HCT116 (cell line): ENCODE data around the gene AP5Z1. TPM values are rescaled to one million over a fixed set of nuclear protein-coding genes. Genes with fewer than 3 reads are reported as not detected.

ENCODE experiments used
- ATAC-seq: fragments of 200-7000 bp; cut with Tn5 transposase; 2 replicates; pipeline ENCODE4 v1.9.1; 2020; ENCODE audit warnings: mild to moderate bottlenecking, moderate library complexity
- BruUV-seq: library from RNA; stranded (reverse); fragments of 400-500 nt; replicated peaks from 2 replicates; lab custom pipeline; 2021; lab: Mats Ljungman, UMichigan
- CTCF ChIA-PET: fragments of 300-600 bp; sonication (Branson Sonifier 250); formaldehyde crosslinking; loops from one replicate; lab custom pipeline; 2021; ENCODE audit warnings: antibody characterized with exemption; lab: Charles Lee
- POLR2A ChIA-PET: fragments of 300-600, 350-600 bp; sonication (Branson Sonifier 250); formaldehyde crosslinking; loops from one replicate; lab custom pipeline; 2021; ENCODE audit warnings: antibody characterized with exemption; lab: Charles Lee
- RAD21 ChIA-PET, 2 experiments: fragments of 300-600 bp; sonication (Branson Sonifier 250); formaldehyde crosslinking; loops; one replicate each; lab custom pipeline; 2023; ENCODE audit warnings: low total read pairs in 2 of 2; ENCODE audit not compliant: uncharacterized antibody in 2 of 2, unreplicated experiment in 2 of 2, low non-redundant PET in 1 of 2; lab: Charles Lee
- DNase-seq: peaks from one replicate; pipeline ENCODE4 v3.0.0-alpha.2; 2010; ENCODE audit warnings: low read depth, low spot score
- H2AFZ ChIP-seq: fragments of 200-600 bp; shearing (Covaris generic), sonication (generic); 2 replicates; pipeline ENCODE4 v1.6.1; 2017; ENCODE audit warnings: low read depth, mixed run types, mixed read lengths, antibody characterized with exemption, low read length; ENCODE audit not compliant: poor library complexity, severe bottlenecking
- H3K27ac ChIP-seq: 2 replicates; pipeline ENCODE4 v1.5.1; 2012; ENCODE audit warnings: low read depth, low read length
- H3K27me3 ChIP-seq: fragments of 200-600 bp; sonication (generic); 2 replicates; pipeline ENCODE4 v1.6.1; 2016; ENCODE audit warnings: mixed run types, low read length, mixed read lengths; ENCODE audit not compliant: insufficient read depth
- H3K36me3 ChIP-seq, 2 experiments: fragments of 200-500 bp in 1 of 2; fragments of 200-600 bp in 1 of 2; sonication (Bioruptor generic) in 1 of 2; sonication (generic) in 1 of 2; 2 replicates each; pipeline versions ENCODE4 v1.5.1 to v1.6.1; 2014 to 2016; ENCODE audit warnings: low read length in 2 of 2, inconsistent platforms in 1 of 2, mixed read lengths in 1 of 2, mixed run types in 1 of 2; ENCODE audit not compliant: insufficient read depth in 2 of 2, control insufficient read depth in 1 of 2
- H3K4me1 ChIP-seq, 2 experiments: fragments of 200-600 bp in 1 of 2; sonication (generic) in 1 of 2; 2 replicates each; pipeline versions ENCODE4 v1.5.1 to v1.6.1; 2012 to 2017; ENCODE audit warnings: low read length in 2 of 2, inconsistent platforms in 1 of 2, mild to moderate bottlenecking in 1 of 2, mixed read lengths in 1 of 2, mixed run types in 1 of 2, moderate library complexity in 1 of 2; ENCODE audit not compliant: insufficient read depth in 2 of 2, control insufficient read depth in 1 of 2
- H3K4me2 ChIP-seq: fragments of 200-600 bp; sonication (generic); 2 replicates; pipeline ENCODE4 v1.6.1; 2017; ENCODE audit warnings: mixed run types, low read length, mixed read lengths
- H3K4me3 ChIP-seq, 2 experiments: fragments of 200-600 bp in 1 of 2; sonication (generic) in 1 of 2; replicated peaks in 1 of 2; 2 replicates each; pipeline ENCODE4 v1.5.1; 2011 to 2016; ENCODE audit warnings: low read length in 2 of 2, control low read depth in 1 of 2, low read depth in 1 of 2, mild to moderate bottlenecking in 1 of 2, mixed read lengths in 1 of 2, mixed run types in 1 of 2
- H3K79me2 ChIP-seq: fragments of 200-600 bp; sonication (generic); 2 replicates; pipeline ENCODE4 v1.6.1; 2017; ENCODE audit warnings: mild to moderate bottlenecking, mixed run types, low read length, moderate library complexity, mixed read lengths; ENCODE audit not compliant: insufficient read depth
- H3K9ac ChIP-seq: fragments of 200-600 bp; sonication (generic); 2 replicates; pipeline ENCODE4 v1.6.1; 2016; ENCODE audit warnings: low read length, mixed read lengths
- H3K9me2 ChIP-seq: fragments of 200-600 bp; sonication (generic), shearing (Covaris generic); 2 replicates; pipeline ENCODE4 v1.6.1; 2017; ENCODE audit warnings: mixed run types, mild to moderate bottlenecking, moderate library complexity; ENCODE audit not compliant: insufficient read depth
- H3K9me3 ChIP-seq, 2 experiments: fragments of 200-500 bp in 1 of 2; fragments of 200-600 bp in 1 of 2; sonication (Bioruptor generic) in 1 of 2; sonication (generic) in 1 of 2; 2 replicates each; pipeline ENCODE4 v1.6.1; 2014 to 2017; ENCODE audit warnings: low read length in 2 of 2, mixed read lengths in 2 of 2, inconsistent platforms in 1 of 2, low read depth in 1 of 2, mild to moderate bottlenecking in 1 of 2, mixed run types in 1 of 2, moderate library complexity in 1 of 2; ENCODE audit not compliant: control insufficient read depth in 1 of 2, insufficient read depth in 1 of 2
- H4K20me1 ChIP-seq: fragments of 200-600 bp; sonication (generic), shearing (Covaris generic); 2 replicates; pipeline ENCODE4 v1.6.1; 2017; ENCODE audit warnings: mixed run types, mild to moderate bottlenecking, moderate library complexity; ENCODE audit not compliant: insufficient read depth
- CBX3 ChIP-seq: IDR thresholded peaks from 2 replicates; pipeline ENCODE4 v1.6.1; 2012; ENCODE audit warnings: low read depth
- CEBPB ChIP-seq: IDR thresholded peaks from 2 replicates; pipeline ENCODE4 v1.6.1; 2012; ENCODE audit warnings: low read depth
- EGR1 ChIP-seq: IDR thresholded peaks from 2 replicates; pipeline ENCODE4 v1.6.1; 2012; ENCODE audit warnings: low read depth
- EZH2phosphoT487 ChIP-seq: fragments of 200-600 bp; IDR thresholded peaks from 2 replicates; pipeline ENCODE4 v1.6.1; 2018; ENCODE audit warnings: antibody characterized with exemption, borderline replicate concordance
- JUND ChIP-seq: IDR thresholded peaks from 2 replicates; pipeline ENCODE4 v1.6.1; 2012
- POLR2A ChIP-seq: IDR thresholded peaks from 2 replicates; pipeline ENCODE4 v1.7.0; 2011; ENCODE audit warnings: borderline replicate concordance; ENCODE audit not compliant: insufficient read depth, insufficient read length; ENCODE audit errors: extremely low read depth
- RAD21 ChIP-seq: IDR thresholded peaks from 2 replicates; pipeline ENCODE4 v1.6.1; 2012; ENCODE audit warnings: low read depth, mild to moderate bottlenecking
- SIN3A ChIP-seq: IDR thresholded peaks from 2 replicates; pipeline ENCODE4 v1.6.1; 2012; ENCODE audit warnings: low read depth
- YY1 ChIP-seq: IDR thresholded peaks from 2 replicates; pipeline ENCODE4 v1.6.1; 2011; ENCODE audit warnings: low read length, low read depth, moderate library complexity, mild to moderate bottlenecking; ENCODE audit not compliant: insufficient replicate concordance; ENCODE audit errors: extremely low read depth
- ZFX ChIP-seq: fragments of 450-650 bp; IDR thresholded peaks from 2 replicates; pipeline ENCODE4 v1.6.1; 2017
- intact Hi-C: fragments of 100-400 bp; cut with micrococcal nuclease; formaldehyde crosslinking; loops from 2 replicates; pipeline ENCODE4 v1.10.0; 2022
- total RNA-seq: library from RNA; stranded (reverse); gene quantifications from one replicate; pipeline ENCODE4 v1.2.1, GENCODE V29; 2021; ENCODE audit not compliant: unreplicated experiment
- TF ChIP-seq, protein P1 (sequence below): IDR thresholded peaks from 2 replicates; pipeline ENCODE4 v1.6.1; 2012
- TF ChIP-seq, protein P2 (sequence below): IDR thresholded peaks from 2 replicates; pipeline ENCODE4 v1.6.1; 2012; ENCODE audit warnings: low read depth
- TF ChIP-seq, protein P3 (sequence below), 3 experiments: fragments of 200-600 bp in 1 of 3; sonication (generic) in 1 of 3; IDR thresholded peaks in 2 of 3; conservative IDR thresholded peaks in 1 of 3; 2 replicates each; pipeline ENCODE4 v1.5.1; 2012 to 2017; ENCODE audit warnings: low read depth in 2 of 3, low read length in 2 of 3, antibody characterized with exemption in 1 of 3, borderline replicate concordance in 1 of 3, control low read depth in 1 of 3, mild to moderate bottlenecking in 1 of 3, mixed read lengths in 1 of 3, mixed run types in 1 of 3, moderate library complexity in 1 of 3; ENCODE audit not compliant: insufficient read depth in 1 of 3

AP5Z1 gene
- total RNA-seq, 1 experiment from 2014 or later = 23.2 TPM

DNA sequence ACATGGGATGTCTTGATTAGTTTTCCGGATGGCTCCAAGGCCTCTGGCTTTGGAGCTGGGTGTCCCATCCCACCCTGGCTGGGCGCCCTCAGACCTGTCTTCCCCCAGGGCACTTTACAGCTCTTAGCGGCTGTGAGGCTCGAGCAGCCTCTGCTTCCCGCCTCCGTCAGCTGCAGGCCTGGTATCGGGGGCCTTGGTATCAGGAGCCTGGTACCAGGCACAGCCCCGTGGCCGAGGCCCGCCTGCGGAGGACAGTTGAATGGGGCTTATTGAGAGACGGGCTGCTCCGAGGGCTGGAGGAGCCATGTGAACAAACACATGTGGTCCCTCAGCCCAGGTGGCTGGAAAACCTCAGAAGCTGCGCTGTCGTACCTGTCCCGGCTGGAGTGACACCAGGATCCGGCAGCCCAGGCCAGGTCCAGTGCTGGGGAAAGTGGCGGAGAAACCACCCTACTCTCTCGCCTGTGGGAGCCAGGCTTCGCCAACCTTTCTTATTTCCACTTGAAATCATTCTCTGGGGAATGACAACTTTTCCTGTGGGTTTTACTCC, 23.9 kb upstream of the AP5Z1 start (continued):
- no peak for TF ChIP-seq POLR2A
- TF ChIP-seq ZFX = no peak
- TF ChIP-seq, protein P1, sequence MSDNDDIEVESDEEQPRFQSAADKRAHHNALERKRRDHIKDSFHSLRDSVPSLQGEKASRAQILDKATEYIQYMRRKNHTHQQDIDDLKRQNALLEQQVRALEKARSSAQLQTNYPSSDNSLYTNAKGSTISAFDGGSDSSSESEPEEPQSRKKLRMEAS = no peak
- TF ChIP-seq CEBPB = no peak
- TF ChIP-seq, protein P2, sequence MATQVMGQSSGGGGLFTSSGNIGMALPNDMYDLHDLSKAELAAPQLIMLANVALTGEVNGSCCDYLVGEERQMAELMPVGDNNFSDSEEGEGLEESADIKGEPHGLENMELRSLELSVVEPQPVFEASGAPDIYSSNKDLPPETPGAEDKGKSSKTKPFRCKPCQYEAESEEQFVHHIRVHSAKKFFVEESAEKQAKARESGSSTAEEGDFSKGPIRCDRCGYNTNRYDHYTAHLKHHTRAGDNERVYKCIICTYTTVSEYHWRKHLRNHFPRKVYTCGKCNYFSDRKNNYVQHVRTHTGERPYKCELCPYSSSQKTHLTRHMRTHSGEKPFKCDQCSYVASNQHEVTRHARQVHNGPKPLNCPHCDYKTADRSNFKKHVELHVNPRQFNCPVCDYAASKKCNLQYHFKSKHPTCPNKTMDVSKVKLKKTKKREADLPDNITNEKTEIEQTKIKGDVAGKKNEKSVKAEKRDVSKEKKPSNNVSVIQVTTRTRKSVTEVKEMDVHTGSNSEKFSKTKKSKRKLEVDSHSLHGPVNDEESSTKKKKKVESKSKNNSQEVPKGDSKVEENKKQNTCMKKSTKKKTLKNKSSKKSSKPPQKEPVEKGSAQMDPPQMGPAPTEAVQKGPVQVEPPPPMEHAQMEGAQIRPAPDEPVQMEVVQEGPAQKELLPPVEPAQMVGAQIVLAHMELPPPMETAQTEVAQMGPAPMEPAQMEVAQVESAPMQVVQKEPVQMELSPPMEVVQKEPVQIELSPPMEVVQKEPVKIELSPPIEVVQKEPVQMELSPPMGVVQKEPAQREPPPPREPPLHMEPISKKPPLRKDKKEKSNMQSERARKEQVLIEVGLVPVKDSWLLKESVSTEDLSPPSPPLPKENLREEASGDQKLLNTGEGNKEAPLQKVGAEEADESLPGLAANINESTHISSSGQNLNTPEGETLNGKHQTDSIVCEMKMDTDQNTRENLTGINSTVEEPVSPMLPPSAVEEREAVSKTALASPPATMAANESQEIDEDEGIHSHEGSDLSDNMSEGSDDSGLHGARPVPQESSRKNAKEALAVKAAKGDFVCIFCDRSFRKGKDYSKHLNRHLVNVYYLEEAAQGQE = no peak
- TF ChIP-seq EGR1 = no peak
- TF ChIP-seq SIN3A = no peak

DNA sequence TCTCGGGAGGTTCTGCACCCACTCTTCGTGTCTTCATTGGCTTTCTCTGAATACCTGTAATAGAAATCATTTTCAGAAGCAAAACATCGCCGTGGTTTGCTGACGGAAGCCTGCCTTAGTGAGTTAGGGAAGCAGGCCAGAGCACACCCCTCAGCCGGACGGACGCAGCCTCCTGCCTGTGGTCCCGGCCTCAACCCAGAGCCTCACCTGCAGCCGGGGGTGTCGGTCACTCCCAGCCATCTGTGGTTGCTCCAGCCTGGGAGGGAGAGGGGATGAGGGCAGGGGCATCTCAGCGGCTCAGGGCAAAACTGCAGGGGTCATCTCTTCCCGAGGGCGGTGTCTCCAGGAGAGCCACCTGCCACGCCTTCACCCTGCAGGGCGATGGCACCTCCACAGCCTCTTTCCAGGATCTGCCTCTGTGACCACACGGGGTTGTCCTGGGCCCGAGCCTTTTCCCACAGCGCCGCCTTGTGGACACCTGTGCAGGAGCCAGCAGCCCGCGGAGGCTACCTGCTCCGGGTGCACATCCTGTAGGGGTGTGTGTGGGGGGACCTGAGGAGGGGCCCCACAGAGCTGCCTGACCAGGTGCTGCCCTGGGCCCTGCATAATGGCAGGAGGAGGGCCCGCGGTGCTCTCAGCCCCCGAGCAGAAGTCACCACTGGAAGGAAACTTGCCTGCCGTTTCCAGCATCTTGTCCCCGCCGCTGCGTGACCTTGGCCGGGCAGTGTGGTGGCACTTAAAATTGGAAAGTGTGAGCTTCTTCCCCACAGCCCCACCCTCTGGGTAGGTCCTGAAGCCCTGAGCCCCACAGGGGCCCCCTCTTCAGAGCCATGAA, 21.6 kb upstream of the AP5Z1 start:
- peaks cover 0 to 9% of the 10 kb centered on the region in 2 experiments; a peak in 1 of 4 replicates for H3K4me1 ChIP-seq
- H3K36me3 ChIP-seq = peaks cover 19 to 23% of the 10 kb centered on the region in 2 experiments
- ChIA-PET RAD21 (no interaction called here), CTCF (no interaction called here), POLR2A (no interaction called here)
- H3K27me3 ChIP-seq = no peaks in the 10 kb centered on the region
- no peak overlapping the region for H2AFZ ChIP-seq
- no TSS peak for BruUV-seq
- H3K27ac ChIP-seq = no peak overlapping the region
- H3K79me2 ChIP-seq = peaks cover 34% of the 10 kb centered on the region
- intact Hi-C loops = loop anchor here (1.0 to 5.0 kb wide), 2 partner anchors 122 to 143 kb away; no protein-coding TSS in a partner anchor
- no peak for TF ChIP-seq ZFX
- TF ChIP-seq, protein P1 = no peak
- peak; percentile 97 for TF ChIP-seq RAD21
- TF ChIP-seq, protein P3, sequence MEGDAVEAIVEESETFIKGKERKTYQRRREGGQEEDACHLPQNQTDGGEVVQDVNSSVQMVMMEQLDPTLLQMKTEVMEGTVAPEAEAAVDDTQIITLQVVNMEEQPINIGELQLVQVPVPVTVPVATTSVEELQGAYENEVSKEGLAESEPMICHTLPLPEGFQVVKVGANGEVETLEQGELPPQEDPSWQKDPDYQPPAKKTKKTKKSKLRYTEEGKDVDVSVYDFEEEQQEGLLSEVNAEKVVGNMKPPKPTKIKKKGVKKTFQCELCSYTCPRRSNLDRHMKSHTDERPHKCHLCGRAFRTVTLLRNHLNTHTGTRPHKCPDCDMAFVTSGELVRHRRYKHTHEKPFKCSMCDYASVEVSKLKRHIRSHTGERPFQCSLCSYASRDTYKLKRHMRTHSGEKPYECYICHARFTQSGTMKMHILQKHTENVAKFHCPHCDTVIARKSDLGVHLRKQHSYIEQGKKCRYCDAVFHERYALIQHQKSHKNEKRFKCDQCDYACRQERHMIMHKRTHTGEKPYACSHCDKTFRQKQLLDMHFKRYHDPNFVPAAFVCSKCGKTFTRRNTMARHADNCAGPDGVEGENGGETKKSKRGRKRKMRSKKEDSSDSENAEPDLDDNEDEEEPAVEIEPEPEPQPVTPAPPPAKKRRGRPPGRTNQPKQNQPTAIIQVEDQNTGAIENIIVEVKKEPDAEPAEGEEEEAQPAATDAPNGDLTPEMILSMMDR (IDR thresholded peaks at IDR 0.05 in 2 of 3, conservative IDR thresholded peaks at IDR 0.05 in 1 of 3; ENCODE audit: borderline replicate concordance in 1 of 3, insufficient read depth in 1 of 3, low read depth in 2 of 3, low read length in 2 of 3) = peak; percentile 91 to 97 (median 94)
- peak; percentile 45 for TF ChIP-seq YY1
- no peak for TF ChIP-seq CBX3
- TF ChIP-seq JUND = no peak
- TF ChIP-seq, protein P2 = no peak
- no peak for TF ChIP-seq EZH2phosphoT487
- no peak overlapping the region for H3K4me2 ChIP-seq
- H3K4me3 ChIP-seq = no peak overlapping the region
- no peaks in the 10 kb centered on the region for H3K9me2 ChIP-seq
- peak; percentile 51 for DNase-seq
- peak; percentile 100 for ATAC-seq
- H3K9me3 ChIP-seq = no peaks in the 10 kb centered on the region
- no peak overlapping the region for H3K9ac ChIP-seq
- no peaks in the 10 kb centered on the region for H4K20me1 ChIP-seq
